Putamen (tissue), 1 donor: Measurements from ENCODE around the gene CYP4F8.
"Not testable (repeated sequence)": the region's sequence is repeated elsewhere in the genome, so short reads cannot be mapped to it uniquely, and the experiment has no call there.

Source experiments
- DNase-seq: peaks from one replicate; pipeline ENCODE4 v3.0.0-alpha.2; 2016; ENCODE audit warnings: low spot score

CYP4F8 gene

GRCh38 chr19:15644816-15645215 is 29.8 kb downstream of the CYP4F8 start:
- DNase-seq: no peak

- DNase-seq: no peak
These were observed 34.5 kb downstream of the CYP4F8 start for GRCh38 chr19:15649526-15649925.

GRCh38 chr19:15650123-15650522 is 35.1 kb downstream of the CYP4F8 start:
- not testable (repeated sequence) for DNase-seq

- DNase-seq: no peak
These were observed 36.8 kb downstream of the CYP4F8 start for GRCh38 chr19:15651791-15652190.

- no peak for DNase-seq
These were observed 37.7 kb downstream of the CYP4F8 start for GRCh38 chr19:15652559-15653278.

- DNase-seq: no peak
These were observed 41.4 kb downstream of the CYP4F8 start for GRCh38 chr19:15656467-15656866.

- no peak for DNase-seq
These were observed 48.2 kb downstream of the CYP4F8 start for GRCh38 chr19:15663247-15663646.

- no peak for DNase-seq
These were observed 51.2 kb downstream of the CYP4F8 start for GRCh38 chr19:15666186-15666585.

GRCh38 chr19:15666883-15667282 is 51.9 kb downstream of the CYP4F8 start:
- DNase-seq: no peak

- DNase-seq: no peak
These were observed 54.4 kb downstream of the CYP4F8 start for GRCh38 chr19:15669440-15669839.

- DNase-seq: no peak
These were observed 54.9 kb downstream of the CYP4F8 start for GRCh38 chr19:15669891-15670290.

GRCh38 chr19:15671237-15671821 is 56.3 kb downstream of the CYP4F8 start:
- DNase-seq: no peak

- no peak for DNase-seq
These were observed 57.0 kb downstream of the CYP4F8 start for GRCh38 chr19:15671891-15672579.

GRCh38 chr19:15672580-15673175 is 57.7 kb downstream of the CYP4F8 start, which contains the start of gene CYP4F12:
Gene CYP4F12, plus strand, starts transcription at chr19:15673087. Its CDS starts 443 bp downstream, at chr19:15673530.
- DNase-seq: no peak

- no peak for DNase-seq
These were observed 58.2 kb downstream of the CYP4F8 start for GRCh38 chr19:15673176-15673654.

GRCh38 chr19:15675560-15675959 is 60.5 kb downstream of the CYP4F8 start:
- DNase-seq: no peak

- no peak for DNase-seq
These were observed 64.1 kb downstream of the CYP4F8 start for GRCh38 chr19:15679089-15679488.

- not testable (repeated sequence) for DNase-seq
These were observed 64.8 kb downstream of the CYP4F8 start for GRCh38 chr19:15679865-15680264.
